Stimulated activated naive CD4-positive, alpha-beta T cell treated with Interleukin-2 at 50 U/mL for 16 hours (primary cell): Measurements from ENCODE around the gene PCSK6.

Experiments
- DNase-seq: peaks from one replicate; lab custom pipeline; 2025; lab: John Stamatoyannopoulos, UW

The PCSK6 gene

GRCh38 chr15:101498717-101499480, 9.4 kb upstream of the PCSK6 start:
- no peak for DNase-seq

- no peak for DNase-seq
Observed at GRCh38 chr15:101498076-101498716, 8.7 kb upstream of the PCSK6 start.

GRCh38 chr15:101497484-101498034, 8.1 kb upstream of the PCSK6 start:
- DNase-seq = no peak

- no peak for DNase-seq
Observed at GRCh38 chr15:101497017-101497416, 7.5 kb upstream of the PCSK6 start.

- no peak for DNase-seq
Observed at GRCh38 chr15:101496198-101496986, 6.9 kb upstream of the PCSK6 start.

- no peak for DNase-seq
Observed at GRCh38 chr15:101495334-101496197, 6.1 kb upstream of the PCSK6 start.

GRCh38 chr15:101494251-101494796, 4.8 kb upstream of the PCSK6 start:
- no peak for DNase-seq

- no peak for DNase-seq
Observed at GRCh38 chr15:101492766-101493692, 3.5 kb upstream of the PCSK6 start.

GRCh38 chr15:101491734-101492640, 2.5 kb upstream of the PCSK6 start:
- DNase-seq = no peak

GRCh38 chr15:101490922-101491733, 1.6 kb upstream of the PCSK6 start:
- DNase-seq = no peak

GRCh38 chr15:101490408-101490891, 943 bp upstream of the PCSK6 start:
- no peak for DNase-seq

- DNase-seq = no peak
Observed at GRCh38 chr15:101489237-101489598, 289 bp downstream of the PCSK6 start.

GRCh38 chr15:101488300-101489164, 975 bp downstream of the PCSK6 start:
- DNase-seq = no peak

- DNase-seq = no peak
Observed at GRCh38 chr15:101486696-101487459, 2.6 kb downstream of the PCSK6 start.

GRCh38 chr15:101483462-101483861, 6.0 kb downstream of the PCSK6 start:
- DNase-seq = no peak
